CD4-positive, alpha-beta T cell treated with Interleukin-17A for 4 hours (primary cell): ENCODE data around the gene ABCG5.

ENCODE experiments used
- DNase-seq: peaks from one replicate; pipeline ENCODE4 v3.0.0-alpha.2; 2020; ENCODE audit warnings: mixed read lengths

ABCG5 gene

GRCh38 chr2:43841949-43842865, 3.6 kb upstream of the ABCG5 start:
- DNase-seq = no peak

DNA sequence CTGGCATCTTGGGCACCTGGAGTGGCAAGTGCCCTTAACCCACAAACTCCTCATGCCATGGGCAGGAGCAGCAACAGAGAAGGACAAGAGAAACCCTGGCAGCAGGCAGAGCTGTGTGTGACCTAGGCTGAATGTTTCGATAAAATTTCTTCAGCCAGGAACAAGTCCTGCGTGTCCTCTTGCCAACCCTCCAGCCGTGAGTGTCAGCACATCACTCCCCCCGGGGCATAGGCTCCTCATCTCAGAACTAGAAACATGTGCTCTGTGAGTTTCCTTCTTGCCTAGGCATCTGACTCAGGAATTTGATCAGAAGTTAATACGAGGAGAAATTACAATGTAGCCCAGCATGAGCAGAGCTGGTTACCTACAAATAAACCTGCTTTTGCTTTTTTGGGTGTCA, 2.3 kb upstream of the ABCG5 start:
- DNase-seq = no peak

DNA sequence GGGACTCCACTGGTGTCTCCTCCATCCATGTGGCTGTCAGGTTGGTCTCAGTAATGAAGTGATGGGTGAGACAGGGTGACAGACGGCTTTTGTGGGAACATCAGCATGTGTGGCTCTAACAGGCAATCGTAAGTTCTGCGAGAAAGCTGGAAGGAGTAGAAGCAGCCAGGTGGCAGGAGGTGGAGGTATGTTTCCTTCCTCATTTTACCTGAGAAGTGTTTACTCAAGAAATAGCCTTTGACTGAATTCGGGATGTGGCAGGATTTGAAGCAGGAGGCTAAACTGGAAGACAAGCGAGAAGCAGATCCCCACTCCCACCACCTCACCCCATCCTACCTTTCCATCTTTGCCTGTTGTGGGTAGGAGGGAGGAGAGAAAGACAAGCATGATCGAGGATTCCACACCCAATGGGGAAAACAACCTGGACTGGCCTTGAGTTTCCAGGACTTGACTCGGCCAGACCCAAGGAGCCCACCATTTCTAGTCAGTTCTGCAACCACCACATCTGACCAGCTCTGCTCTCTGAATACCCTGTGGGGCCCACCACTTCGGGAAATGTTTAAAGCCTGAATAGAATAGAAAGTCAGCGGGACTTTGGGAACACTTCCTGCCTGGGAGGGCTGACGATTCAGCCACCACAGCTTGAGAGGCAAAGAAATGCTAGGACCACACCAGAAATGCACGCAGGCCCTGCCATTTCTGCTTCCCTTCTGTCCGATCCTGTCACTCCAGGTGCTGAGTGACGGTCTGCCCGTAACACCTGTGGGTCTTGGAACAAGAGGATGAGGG, 1.3 kb upstream of the ABCG5 start:
- no peak for DNase-seq

- no peak for DNase-seq
Measured at GRCh38 chr2:43837831-43838559, 644 bp downstream of the ABCG5 start.

- DNase-seq = no peak
Measured at GRCh38 chr2:43837033-43837432, 1.6 kb downstream of the ABCG5 start.

- DNase-seq = no peak
Measured at GRCh38 chr2:43832457-43832856, 6.2 kb downstream of the ABCG5 start.

DNA sequence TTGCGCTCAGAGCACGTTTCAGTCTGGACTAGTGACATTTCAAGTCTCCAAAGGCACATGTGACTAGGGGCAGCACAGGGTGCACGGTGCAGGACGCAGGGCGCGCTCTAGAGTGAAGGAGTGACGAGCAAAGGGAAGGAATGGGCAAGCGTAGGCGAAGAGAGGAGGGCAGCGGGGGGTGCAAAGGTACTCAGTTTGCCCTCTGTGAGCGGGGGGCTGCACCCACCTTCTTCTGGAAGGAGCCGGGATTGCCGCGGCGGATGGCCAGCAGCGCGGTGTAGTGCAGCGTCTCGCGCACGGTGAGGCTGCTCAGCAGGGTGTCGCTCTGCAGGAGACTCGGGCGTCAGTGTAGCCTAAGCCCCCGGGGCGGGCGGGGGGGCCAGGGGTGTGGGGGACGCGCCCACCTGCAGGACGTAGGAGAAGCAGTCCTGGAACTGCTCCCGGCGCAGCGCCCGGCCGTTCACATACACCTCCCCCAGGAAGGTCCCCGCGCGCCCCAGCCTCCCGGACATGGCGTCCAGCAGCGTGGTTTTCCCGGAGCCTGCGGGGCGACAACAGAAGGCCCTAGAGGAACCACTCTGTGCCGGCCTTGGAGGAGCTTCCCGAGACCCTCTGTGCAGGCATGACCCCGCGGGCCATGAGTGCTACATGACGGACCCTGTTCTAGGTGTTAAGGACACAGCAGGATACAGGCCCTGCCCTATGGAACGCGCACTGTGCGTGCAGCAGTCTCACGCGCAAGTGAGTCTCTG, 6.9 kb downstream of the ABCG5 start:
- DNase-seq = no peak

GRCh38 chr2:43826305-43827250, 12.1 kb downstream of the ABCG5 start:
- DNase-seq = no peak

DNA sequence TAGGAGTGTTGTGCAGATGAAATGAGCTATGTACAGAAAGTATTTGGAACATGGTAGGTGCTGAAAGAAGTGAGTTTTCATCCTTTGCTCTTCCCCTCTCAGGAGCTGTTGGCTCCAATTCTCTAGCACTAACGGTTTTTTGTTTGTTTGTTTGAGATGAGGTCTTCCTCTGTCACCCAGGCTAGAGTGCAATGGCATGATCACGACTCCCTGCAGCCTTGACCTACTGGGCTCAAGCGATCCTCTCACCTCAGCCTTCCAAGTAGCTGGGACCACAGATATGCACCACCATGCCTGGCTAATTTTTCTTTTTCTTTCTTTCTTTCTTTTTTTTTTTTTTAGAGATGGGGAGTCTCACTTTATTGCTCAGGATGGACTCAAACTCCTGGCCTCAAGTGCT, 12.8 kb downstream of the ABCG5 start:
- no peak for DNase-seq

DNA sequence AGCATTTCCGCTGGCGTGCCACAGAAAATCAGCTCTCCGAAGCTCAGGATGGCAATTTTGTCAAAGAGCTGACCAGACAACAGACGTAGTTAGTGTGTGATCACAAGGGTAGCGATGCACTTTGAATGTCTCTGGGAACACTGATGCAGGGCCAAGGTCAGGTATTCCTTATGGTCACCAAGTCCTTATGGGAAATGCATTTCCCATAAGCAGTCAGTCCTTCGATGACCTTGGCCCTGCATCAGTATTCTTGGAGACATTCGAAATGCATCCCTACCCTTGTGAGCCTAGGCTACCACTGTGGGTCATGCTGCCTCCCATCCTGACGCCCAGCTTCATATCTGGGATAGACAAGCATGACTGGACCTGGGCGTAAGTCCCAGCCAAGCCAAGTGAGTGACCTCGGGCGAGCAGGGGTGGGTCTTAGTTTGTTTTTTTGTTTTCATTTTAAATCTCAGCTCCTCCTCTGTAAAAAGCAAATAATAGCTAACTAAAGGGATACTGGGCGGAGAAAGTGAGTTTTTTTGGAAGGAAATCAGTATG, 13.6 kb downstream of the ABCG5 start:
- DNase-seq = no peak

GRCh38 chr2:43824512-43824911, 14.1 kb downstream of the ABCG5 start:
- DNase-seq = no peak

DNA sequence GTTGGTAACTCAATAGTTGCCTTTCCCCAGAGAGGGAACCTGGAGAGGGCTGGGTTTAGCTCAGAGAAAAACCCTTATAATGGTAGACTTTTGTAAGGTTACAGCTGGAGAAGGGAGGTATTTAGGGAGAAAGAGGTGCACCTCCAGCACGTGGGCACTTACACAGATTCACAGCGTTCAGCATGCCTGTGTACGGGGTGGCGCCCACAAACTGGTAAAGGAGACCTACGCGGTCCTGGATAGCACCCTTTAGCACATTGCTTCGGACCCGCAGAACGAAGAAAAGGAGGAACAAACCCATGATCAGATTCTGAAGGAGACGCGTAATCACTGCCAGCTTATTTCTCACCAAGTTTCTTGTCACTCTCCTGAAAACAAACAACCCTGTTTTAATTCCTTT, 14.9 kb downstream of the ABCG5 start:
- no peak for DNase-seq

- DNase-seq = no peak
Measured at GRCh38 chr2:43822839-43823238, 15.8 kb downstream of the ABCG5 start.

- no peak for DNase-seq
Measured at GRCh38 chr2:43819491-43820163, 19.0 kb downstream of the ABCG5 start.

GRCh38 chr2:43818761-43819160, 19.9 kb downstream of the ABCG5 start:
- no peak for DNase-seq

DNA sequence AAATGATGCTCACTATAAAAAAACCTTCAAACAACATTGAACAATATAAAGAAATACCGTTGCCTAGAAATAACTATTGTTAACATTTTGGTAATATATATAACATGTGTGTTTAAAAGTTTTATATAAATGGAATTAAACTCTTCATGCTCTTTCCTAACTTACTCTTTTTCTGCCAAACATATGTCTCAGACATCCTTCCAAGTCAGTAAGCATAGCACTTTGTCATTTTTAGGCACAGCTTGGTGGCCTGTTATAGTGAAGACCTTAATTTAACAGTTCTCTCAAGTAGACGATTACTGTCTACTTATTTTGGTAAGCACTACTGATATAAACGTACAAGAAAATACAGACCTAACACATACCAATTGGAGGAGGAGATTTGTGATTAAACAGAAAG, 23.9 kb downstream of the ABCG5 start:
- DNase-seq = no peak

DNA sequence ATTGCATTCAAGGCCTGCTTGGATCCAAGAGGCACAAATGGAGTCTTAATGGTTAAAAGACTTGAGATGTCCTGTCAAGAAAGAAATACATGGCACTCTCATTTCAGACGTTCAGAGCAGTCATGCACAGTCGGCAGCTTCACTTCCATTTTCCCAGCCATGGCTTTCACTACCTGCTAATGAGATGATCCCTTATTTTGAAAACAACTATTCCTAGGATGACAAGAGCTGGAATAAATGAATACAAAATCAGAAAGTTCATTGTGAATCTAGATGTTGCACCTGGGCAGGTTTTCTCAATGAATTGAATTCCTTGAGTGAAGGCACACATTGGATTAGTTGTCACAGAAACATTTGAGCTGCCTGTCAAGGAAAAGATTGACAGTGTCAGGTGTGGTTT, 25.7 kb downstream of the ABCG5 start:
- DNase-seq = no peak

DNA sequence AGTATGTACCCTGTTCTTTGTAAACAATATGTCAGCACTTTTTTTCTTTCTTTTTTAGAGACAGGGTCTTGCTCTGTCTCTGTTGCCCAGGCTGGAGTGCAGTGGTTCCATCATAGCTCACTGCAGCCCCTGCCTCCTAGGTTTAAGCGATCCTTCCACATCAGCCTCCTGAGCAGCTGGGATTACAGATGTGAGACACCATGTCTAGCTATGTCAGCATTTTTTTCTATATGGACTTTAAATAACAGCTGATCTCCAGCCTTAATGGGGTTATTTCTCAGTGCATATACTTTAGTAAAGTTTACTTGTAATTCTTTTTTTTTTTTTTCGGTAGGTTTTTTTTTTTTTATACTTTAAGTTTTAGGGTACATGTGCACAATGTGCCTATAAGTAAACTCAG, 26.6 kb downstream of the ABCG5 start:
- no peak for DNase-seq

GRCh38 chr2:43810888-43811287, 27.8 kb downstream of the ABCG5 start:
- no peak for DNase-seq

GRCh38 chr2:43810452-43810851, 28.2 kb downstream of the ABCG5 start:
- no peak for DNase-seq

GRCh38 chr2:43806719-43807031, 32.0 kb downstream of the ABCG5 start:
- no peak for DNase-seq
